ENCODE results near the gene NR1H3.

GRCh38 chr11:47259232-47259977 lies 1.6 kb downstream of the NR1H3 start:
- TF ChIP-seq, protein P1, sequence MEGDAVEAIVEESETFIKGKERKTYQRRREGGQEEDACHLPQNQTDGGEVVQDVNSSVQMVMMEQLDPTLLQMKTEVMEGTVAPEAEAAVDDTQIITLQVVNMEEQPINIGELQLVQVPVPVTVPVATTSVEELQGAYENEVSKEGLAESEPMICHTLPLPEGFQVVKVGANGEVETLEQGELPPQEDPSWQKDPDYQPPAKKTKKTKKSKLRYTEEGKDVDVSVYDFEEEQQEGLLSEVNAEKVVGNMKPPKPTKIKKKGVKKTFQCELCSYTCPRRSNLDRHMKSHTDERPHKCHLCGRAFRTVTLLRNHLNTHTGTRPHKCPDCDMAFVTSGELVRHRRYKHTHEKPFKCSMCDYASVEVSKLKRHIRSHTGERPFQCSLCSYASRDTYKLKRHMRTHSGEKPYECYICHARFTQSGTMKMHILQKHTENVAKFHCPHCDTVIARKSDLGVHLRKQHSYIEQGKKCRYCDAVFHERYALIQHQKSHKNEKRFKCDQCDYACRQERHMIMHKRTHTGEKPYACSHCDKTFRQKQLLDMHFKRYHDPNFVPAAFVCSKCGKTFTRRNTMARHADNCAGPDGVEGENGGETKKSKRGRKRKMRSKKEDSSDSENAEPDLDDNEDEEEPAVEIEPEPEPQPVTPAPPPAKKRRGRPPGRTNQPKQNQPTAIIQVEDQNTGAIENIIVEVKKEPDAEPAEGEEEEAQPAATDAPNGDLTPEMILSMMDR (IDR thresholded peaks at IDR 0.05; ENCODE audit: insufficient read depth, low read length): peak; percentile 50
- TF ChIP-seq POLR2AphosphoS5 (IDR thresholded peaks at IDR 0.05; ENCODE audit: low read depth): no peak
- TF ChIP-seq, protein P2, sequence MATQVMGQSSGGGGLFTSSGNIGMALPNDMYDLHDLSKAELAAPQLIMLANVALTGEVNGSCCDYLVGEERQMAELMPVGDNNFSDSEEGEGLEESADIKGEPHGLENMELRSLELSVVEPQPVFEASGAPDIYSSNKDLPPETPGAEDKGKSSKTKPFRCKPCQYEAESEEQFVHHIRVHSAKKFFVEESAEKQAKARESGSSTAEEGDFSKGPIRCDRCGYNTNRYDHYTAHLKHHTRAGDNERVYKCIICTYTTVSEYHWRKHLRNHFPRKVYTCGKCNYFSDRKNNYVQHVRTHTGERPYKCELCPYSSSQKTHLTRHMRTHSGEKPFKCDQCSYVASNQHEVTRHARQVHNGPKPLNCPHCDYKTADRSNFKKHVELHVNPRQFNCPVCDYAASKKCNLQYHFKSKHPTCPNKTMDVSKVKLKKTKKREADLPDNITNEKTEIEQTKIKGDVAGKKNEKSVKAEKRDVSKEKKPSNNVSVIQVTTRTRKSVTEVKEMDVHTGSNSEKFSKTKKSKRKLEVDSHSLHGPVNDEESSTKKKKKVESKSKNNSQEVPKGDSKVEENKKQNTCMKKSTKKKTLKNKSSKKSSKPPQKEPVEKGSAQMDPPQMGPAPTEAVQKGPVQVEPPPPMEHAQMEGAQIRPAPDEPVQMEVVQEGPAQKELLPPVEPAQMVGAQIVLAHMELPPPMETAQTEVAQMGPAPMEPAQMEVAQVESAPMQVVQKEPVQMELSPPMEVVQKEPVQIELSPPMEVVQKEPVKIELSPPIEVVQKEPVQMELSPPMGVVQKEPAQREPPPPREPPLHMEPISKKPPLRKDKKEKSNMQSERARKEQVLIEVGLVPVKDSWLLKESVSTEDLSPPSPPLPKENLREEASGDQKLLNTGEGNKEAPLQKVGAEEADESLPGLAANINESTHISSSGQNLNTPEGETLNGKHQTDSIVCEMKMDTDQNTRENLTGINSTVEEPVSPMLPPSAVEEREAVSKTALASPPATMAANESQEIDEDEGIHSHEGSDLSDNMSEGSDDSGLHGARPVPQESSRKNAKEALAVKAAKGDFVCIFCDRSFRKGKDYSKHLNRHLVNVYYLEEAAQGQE (IDR thresholded peaks at IDR 0.05; ENCODE audit: insufficient replicate concordance, low read depth): no peak
- TF ChIP-seq GABPA (IDR thresholded peaks at IDR 0.05; ENCODE audit: low read depth): no peak
- TF ChIP-seq SPI1 (IDR thresholded peaks at IDR 0.05; ENCODE audit: borderline replicate concordance, low read depth): no peak

Measured in HL-60 (cell line).